Tibial nerve (tissue), 4 donors: ENCODE results near the gene ISG15. TPM values are rescaled to one million over a fixed set of nuclear protein-coding genes. Genes with fewer than 3 reads are reported as not detected.
A peak's percentile ranks its signal among the peaks of the same experiment; 100 is the strongest.
"Not testable (repeated sequence)": the region's sequence is repeated elsewhere in the genome, so short reads cannot be mapped to it uniquely, and the experiment has no call there.

Experiments used
- DNase-seq, 2 donors: peaks; one replicate each; pipeline ENCODE4 v3.0.0-alpha.2; 2019; ENCODE audit warnings: low spot score in 2 of 2
- H3K27ac ChIP-seq, 4 donors: fragments of 200-600 bp; sonication (generic) in 3 of 4; one replicate each; pipeline ENCODE4 v1.5.1; 2017 to 2019; ENCODE audit warnings: mild to moderate bottlenecking in 1 of 4
- H3K27me3 ChIP-seq, 2 donors: fragments of 200-600 bp; sonication (generic) in 1 of 2; one replicate each; pipeline versions ENCODE4 v1.5.1 to v1.6.0; 2017 to 2019
- H3K36me3 ChIP-seq, 3 donors: fragments of 200-600 bp; sonication (generic); one replicate each; pipeline ENCODE4 v1.5.1; 2018 to 2019
- H3K4me1 ChIP-seq, 4 donors: fragments of 200-600 bp; sonication (generic) in 3 of 4; one replicate each; pipeline ENCODE4 v1.5.1; 2017 to 2019
- H3K4me3 ChIP-seq, 4 donors: fragments of 200-600 bp; sonication (generic) in 3 of 4; one replicate each; pipeline ENCODE4 v1.5.1; 2017 to 2019; ENCODE audit warnings: mild to moderate bottlenecking in 1 of 4, moderate library complexity in 1 of 4
- H3K9me3 ChIP-seq, 4 donors: fragments of 200-600 bp; sonication (generic) in 3 of 4; one replicate each; pipeline ENCODE4 v1.5.1; 2017 to 2019
- CTCF ChIP-seq, 5 experiments: fragments of 200-600 bp in 3 of 5; fragments of 450-650 bp in 2 of 5; sonication (generic) in 3 of 5; IDR thresholded peaks; one replicate each; pipeline ENCODE4 v1.5.1; 2016 to 2019; ENCODE audit warnings: antibody characterized with exemption in 5 of 5, mild to moderate bottlenecking in 3 of 5, moderate library complexity in 2 of 5
- EP300 ChIP-seq, 2 donors: sonication (generic); formaldehyde crosslinking; IDR thresholded peaks; one replicate each; pipeline ENCODE4 v1.6.1; 2017; ENCODE audit warnings: antibody characterized with exemption in 2 of 2, mild to moderate bottlenecking in 1 of 2
- POLR2A ChIP-seq, 2 donors: fragments of 450-650 bp; IDR thresholded peaks; one replicate each; pipeline ENCODE4 v1.6.1; 2017; ENCODE audit warnings: antibody characterized with exemption in 2 of 2, mild to moderate bottlenecking in 2 of 2, moderate library complexity in 2 of 2
- WGBS, 2 donors: methylation state at CpG; one replicate each; pipeline ENCODE4 v1.1.5; 2018; 5-methylcytosine and 5-hydroxymethylcytosine counted together
- total RNA-seq, 4 donors: library from RNA; depleted of rRNA; stranded (reverse); fragments of >200 nt; gene quantifications; one replicate each; pipeline ENCODE4 v1.1.0, GENCODE V29; 2016

Gene ISG15
- total RNA-seq, 4 donors from 2014 or later = 29.1 to 65.4 (median 48.7) TPM

GRCh38 chr1:975896-976683 is 37.2 kb upstream of the ISG15 start:
- H3K4me3 ChIP-seq = peak overlapping the region in 1 of 4 donors; percentile 19
- TF ChIP-seq POLR2A (IDR thresholded peaks at IDR 0.05) (no peak), CTCF (IDR thresholded peaks at IDR 0.05) (peak; percentile 37 to 61 (median 53))
- peaks cover 0 to 8% (median 0%) of the 10 kb centered on the region in 4 donors for H3K4me1 ChIP-seq
- H3K27ac ChIP-seq = no peak overlapping the region
- H3K36me3 ChIP-seq = no peaks in the 10 kb centered on the region
- no peaks in the 10 kb centered on the region for H3K9me3 ChIP-seq
- no peak for DNase-seq
- H3K27me3 ChIP-seq = peaks cover 0 to 54% of the 10 kb centered on the region in 2 donors
- 0 to 12% methylated on average over 4 to 32 of the region's 40 CpGs for WGBS, 2 donors

GRCh38 chr1:976791-977190 is 36.5 kb upstream of the ISG15 start:
- H3K4me3 ChIP-seq, H3K9me3 ChIP-seq, H3K36me3 ChIP-seq, H3K27ac ChIP-seq, H3K4me1 ChIP-seq, DNase-seq: not testable (repeated sequence)
- WGBS, 2 donors = no CpG with 5 or more reads among the region's 39 CpGs
- peaks cover 0 to 47% of the 10 kb centered on the region in 2 donors for H3K27me3 ChIP-seq

- 85 to 92% methylated on average over 32 to 33 of the region's 44 CpGs for WGBS, 2 donors
- Histone ChIP-seq H3K4me1 (peaks cover 0 to 8% (median 0%) of the 10 kb centered on the region in 4 donors), H3K27me3 (peaks cover 0 to 45% of the 10 kb centered on the region in 2 donors), H3K27ac (no peak overlapping the region), H3K9me3 (no peaks in the 10 kb centered on the region), H3K36me3 (no peaks in the 10 kb centered on the region), H3K4me3 (no peak overlapping the region)
- no peak for TF ChIP-seq CTCF (IDR thresholded peaks at IDR 0.05)
- TF ChIP-seq POLR2A (IDR thresholded peaks at IDR 0.05) = no peak
- no peak for TF ChIP-seq EP300 (IDR thresholded peaks at IDR 0.05)
- DNase-seq = no peak
Measured at GRCh38 chr1:978069-978834, 35.0 kb upstream of the ISG15 start.

GRCh38 chr1:978835-979743 is 34.2 kb upstream of the ISG15 start:
- no peak for TF ChIP-seq EP300 (IDR thresholded peaks at IDR 0.05)
- no peak for TF ChIP-seq CTCF (IDR thresholded peaks at IDR 0.05)
- TF ChIP-seq POLR2A (IDR thresholded peaks at IDR 0.05) = no peak
- Histone ChIP-seq H3K36me3 (no peaks in the 10 kb centered on the region), H3K4me3 (no peak overlapping the region), H3K4me1 (peaks cover 0 to 12% (median under 1%) of the 10 kb centered on the region in 4 donors), H3K9me3 (no peaks in the 10 kb centered on the region), H3K27me3 (peaks cover 0 to 45% of the 10 kb centered on the region in 2 donors), H3K27ac (no peak overlapping the region)
- no peak for DNase-seq
- 83 to 87% methylated on average over 30 to 57 of the region's 60 CpGs for WGBS, 2 donors

- H3K27me3 ChIP-seq = peaks cover 0 to 40% of the 10 kb centered on the region in 2 donors
- 82 to 94% methylated on average over 2 to 9 of the region's 9 CpGs for WGBS, 2 donors
- no peaks in the 10 kb centered on the region for H3K9me3 ChIP-seq
- TF ChIP-seq POLR2A (IDR thresholded peaks at IDR 0.05) = no peak
- H3K36me3 ChIP-seq = no peaks in the 10 kb centered on the region
- no peak overlapping the region for H3K4me3 ChIP-seq
- no peak for DNase-seq
- H3K4me1 ChIP-seq = peaks cover 0 to 16% (median 2%) of the 10 kb centered on the region in 4 donors
- no peak overlapping the region for H3K27ac ChIP-seq
Measured at GRCh38 chr1:979744-980072, 33.6 kb upstream of the ISG15 start.
